NCI-H1436 (cell line): ENCODE data around the gene MACROH2A1.
A peak's percentile ranks its signal among the peaks of the same experiment; 100 is the strongest.

Source experiments
- DNase-seq: peaks from one replicate; lab custom pipeline; 2025; lab: John Stamatoyannopoulos, UW

Gene MACROH2A1

GRCh38 chr5:135353952-135354721 lies 44.9 kb downstream of the MACROH2A1 start:
- DNase-seq, result no peak

GRCh38 chr5:135350536-135350935 lies 48.5 kb downstream of the MACROH2A1 start:
- DNase-seq, result no peak

- no peak for DNase-seq
These were observed 49.1 kb downstream of the MACROH2A1 start for GRCh38 chr5:135349886-135350285.

GRCh38 chr5:135349451-135349850 lies 49.6 kb downstream of the MACROH2A1 start:
- no peak for DNase-seq

GRCh38 chr5:135348918-135349317 lies 50.1 kb downstream of the MACROH2A1 start:
- no peak for DNase-seq

GRCh38 chr5:135347392-135347791 lies 51.6 kb downstream of the MACROH2A1 start:
- no peak for DNase-seq

- DNase-seq, result no peak
These were observed 52.9 kb downstream of the MACROH2A1 start for GRCh38 chr5:135345956-135346731.

GRCh38 chr5:135344349-135344748 lies 54.7 kb downstream of the MACROH2A1 start:
- DNase-seq, result no peak

- no peak for DNase-seq
These were observed 55.6 kb downstream of the MACROH2A1 start for GRCh38 chr5:135343413-135343812.

GRCh38 chr5:135342551-135342875 lies 56.5 kb downstream of the MACROH2A1 start:
- DNase-seq, result no peak

GRCh38 chr5:135341696-135342550 lies 57.1 kb downstream of the MACROH2A1 start:
- no peak for DNase-seq

GRCh38 chr5:135341016-135341666 lies 57.9 kb downstream of the MACROH2A1 start:
- no peak for DNase-seq

GRCh38 chr5:135340568-135340967 lies 58.5 kb downstream of the MACROH2A1 start:
- no peak for DNase-seq

GRCh38 chr5:135339623-135340022 lies 59.4 kb downstream of the MACROH2A1 start:
- no peak for DNase-seq

- DNase-seq, result no peak
These were observed 59.8 kb downstream of the MACROH2A1 start for GRCh38 chr5:135339189-135339588.

- no peak for DNase-seq
These were observed 62.0 kb downstream of the MACROH2A1 start for GRCh38 chr5:135337064-135337463.

GRCh38 chr5:135335031-135335828 lies 63.8 kb downstream of the MACROH2A1 start:
- DNase-seq, result no peak

- no peak for DNase-seq
These were observed 65.1 kb downstream of the MACROH2A1 start for GRCh38 chr5:135333732-135334515.

GRCh38 chr5:135332519-135333150 lies 66.4 kb downstream of the MACROH2A1 start:
- peak; percentile 24 for DNase-seq

- DNase-seq, result no peak
These were observed 67.4 kb downstream of the MACROH2A1 start for GRCh38 chr5:135331612-135332011.
